Right forelimb (tissue), 1 donor: Measurements from ENCODE around the gene REPIN1.
"Not testable (repeated sequence)": the region's sequence is repeated elsewhere in the genome, so short reads cannot be mapped to it uniquely, and the experiment has no call there.

Experiments
- DNase-seq: peaks from one replicate; pipeline ENCODE4 v3.0.0-alpha.2; 2018

REPIN1 gene

GRCh38 chr7:150377635-150378034 lies 9.0 kb downstream of the REPIN1 start:
- DNase-seq: no peak

- DNase-seq: no peak
These were observed 9.7 kb downstream of the REPIN1 start for GRCh38 chr7:150378115-150378852.

GRCh38 chr7:150378853-150379440 lies 10.3 kb downstream of the REPIN1 start, which contains the start of gene ZNF775:
TSS of gene ZNF775 (plus strand) at chr7:150379330. CDS start at chr7:150388471, 9,141 bp downstream.
- DNase-seq: peak; percentile 95

- DNase-seq: no peak
These were observed 11.1 kb downstream of the REPIN1 start for GRCh38 chr7:150379441-150380379.

GRCh38 chr7:150380463-150380862 lies 11.8 kb downstream of the REPIN1 start:
- DNase-seq: no peak

GRCh38 chr7:150381096-150381495 lies 12.5 kb downstream of the REPIN1 start:
- no peak for DNase-seq

- DNase-seq: no peak
These were observed 13.1 kb downstream of the REPIN1 start for GRCh38 chr7:150381785-150382122.

- no peak for DNase-seq
These were observed 13.7 kb downstream of the REPIN1 start for GRCh38 chr7:150382123-150382843.

GRCh38 chr7:150382844-150383225 lies 14.2 kb downstream of the REPIN1 start:
- no peak for DNase-seq

- peak; percentile 86 for DNase-seq
These were observed 15.2 kb downstream of the REPIN1 start for GRCh38 chr7:150383710-150384397.

- DNase-seq: peak; percentile 39
These were observed 16.0 kb downstream of the REPIN1 start for GRCh38 chr7:150384406-150385301.

GRCh38 chr7:150385302-150385723 lies 16.7 kb downstream of the REPIN1 start:
- no peak for DNase-seq

GRCh38 chr7:150385884-150386283 lies 17.3 kb downstream of the REPIN1 start:
- DNase-seq: not testable (repeated sequence)

GRCh38 chr7:150388306-150388705 lies 19.7 kb downstream of the REPIN1 start:
- DNase-seq: no peak

GRCh38 chr7:150388709-150389531 lies 20.3 kb downstream of the REPIN1 start:
- DNase-seq: peak; percentile 72

GRCh38 chr7:150389532-150389816 lies 20.9 kb downstream of the REPIN1 start:
- DNase-seq: no peak

- no peak for DNase-seq
These were observed 21.6 kb downstream of the REPIN1 start for GRCh38 chr7:150390205-150390604.

GRCh38 chr7:150393325-150393724 lies 24.7 kb downstream of the REPIN1 start:
- DNase-seq: no peak

- no peak for DNase-seq
These were observed 27.8 kb downstream of the REPIN1 start for GRCh38 chr7:150396426-150396825.

- DNase-seq: no peak
These were observed 28.2 kb downstream of the REPIN1 start for GRCh38 chr7:150396851-150397260.
